ENCODE data around the gene RAB40C.
A peak's percentile ranks its signal among the peaks of the same experiment; 100 is the strongest.

RAB40C gene

DNA sequence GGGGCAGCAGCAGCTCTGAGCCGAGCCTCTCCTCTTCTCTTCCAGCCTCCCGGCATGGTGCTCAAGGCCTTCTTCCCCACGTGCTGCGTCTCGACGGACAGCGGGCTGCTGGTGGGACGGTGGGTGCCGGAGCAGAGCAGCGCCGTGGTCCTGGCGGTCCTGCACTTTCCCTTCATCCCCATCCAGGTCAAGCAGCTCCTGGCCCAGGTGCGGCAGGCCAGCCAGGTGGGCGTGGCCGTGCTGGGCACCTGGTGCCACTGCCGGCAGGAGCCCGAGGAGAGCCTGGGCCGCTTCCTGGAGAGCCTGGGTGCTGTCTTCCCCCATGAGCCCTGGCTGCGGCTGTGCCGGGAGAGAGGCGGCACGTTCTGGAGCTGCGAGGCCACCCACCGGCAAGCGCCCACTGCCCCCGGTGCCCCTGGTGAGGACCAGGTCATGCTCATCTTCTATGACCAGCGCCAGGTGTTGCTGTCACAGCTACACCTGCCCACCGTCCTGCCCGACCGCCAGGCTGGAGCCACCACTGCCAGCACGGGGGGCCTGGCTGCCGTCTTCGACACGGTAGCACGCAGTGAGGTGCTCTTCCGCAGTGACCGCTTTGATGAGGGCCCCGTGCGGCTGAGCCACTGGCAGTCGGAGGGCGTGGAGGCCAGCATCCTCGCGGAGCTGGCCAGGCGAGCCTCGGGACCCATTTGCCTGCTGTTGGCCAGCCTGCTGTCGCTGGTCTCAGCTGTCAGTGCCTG, 15.7 kb upstream of the RAB40C start:
- DNase-seq = no peak
- peaks cover 39% of the 10 kb centered on the region for H3K79me2 ChIP-seq (ENCODE audit: insufficient read depth, low read length)

DNA sequence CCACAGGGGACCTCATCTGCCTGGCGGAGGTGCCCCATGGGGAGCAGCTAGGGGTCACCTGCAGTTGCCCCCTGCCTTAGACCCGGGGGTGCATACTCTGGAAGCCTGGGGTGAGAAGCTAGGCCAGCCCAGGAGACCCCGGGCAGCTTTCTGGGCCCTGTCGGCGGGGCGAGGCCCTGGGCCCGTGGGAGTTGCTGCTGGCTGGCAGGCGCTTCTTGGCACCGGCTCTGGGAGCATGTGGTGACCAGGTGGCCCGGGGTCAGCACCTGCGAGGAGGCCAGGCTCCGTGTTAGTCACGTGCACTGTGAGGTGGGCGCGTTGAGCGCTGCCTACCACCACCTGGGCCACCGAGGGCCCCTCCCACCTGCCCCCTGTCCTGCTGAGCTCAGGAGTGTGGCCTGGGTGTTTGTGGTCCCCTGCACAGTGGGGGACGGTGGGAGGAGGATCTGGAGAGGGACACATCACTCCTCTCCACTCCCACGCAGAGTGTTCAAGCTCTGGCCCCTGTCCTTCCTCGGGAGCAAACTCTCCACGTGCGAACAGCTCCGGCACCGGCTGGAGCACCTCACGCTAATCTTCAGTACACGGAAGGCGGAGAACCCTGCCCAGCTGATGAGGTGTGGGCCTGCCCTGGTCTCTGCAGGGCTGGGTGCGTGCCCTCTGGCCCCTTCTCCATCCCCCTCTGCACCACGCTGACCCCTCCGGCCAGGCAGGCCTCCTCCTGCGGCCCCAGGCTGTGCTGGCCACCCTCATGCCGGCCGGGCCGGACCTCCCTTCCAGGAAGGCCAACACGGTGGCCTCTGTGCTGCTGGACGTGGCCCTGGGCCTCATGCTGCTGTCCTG, 14.3 kb upstream of the RAB40C start:
- H3K4me1 ChIP-seq (ENCODE audit: insufficient read depth, low read length) = peaks cover 15% of the 10 kb centered on the region
- H3K9ac ChIP-seq (ENCODE audit: low read depth, low read length) = no peak overlapping the region

More for the DNA sequence above, 15.7 kb upstream of the RAB40C start:
- TF ChIP-seq EZH2 (IDR thresholded peaks at IDR 0.05; ENCODE audit: borderline replicate concordance, low read depth, low read length, severe bottlenecking) = no peak
- TF ChIP-seq, protein P1, sequence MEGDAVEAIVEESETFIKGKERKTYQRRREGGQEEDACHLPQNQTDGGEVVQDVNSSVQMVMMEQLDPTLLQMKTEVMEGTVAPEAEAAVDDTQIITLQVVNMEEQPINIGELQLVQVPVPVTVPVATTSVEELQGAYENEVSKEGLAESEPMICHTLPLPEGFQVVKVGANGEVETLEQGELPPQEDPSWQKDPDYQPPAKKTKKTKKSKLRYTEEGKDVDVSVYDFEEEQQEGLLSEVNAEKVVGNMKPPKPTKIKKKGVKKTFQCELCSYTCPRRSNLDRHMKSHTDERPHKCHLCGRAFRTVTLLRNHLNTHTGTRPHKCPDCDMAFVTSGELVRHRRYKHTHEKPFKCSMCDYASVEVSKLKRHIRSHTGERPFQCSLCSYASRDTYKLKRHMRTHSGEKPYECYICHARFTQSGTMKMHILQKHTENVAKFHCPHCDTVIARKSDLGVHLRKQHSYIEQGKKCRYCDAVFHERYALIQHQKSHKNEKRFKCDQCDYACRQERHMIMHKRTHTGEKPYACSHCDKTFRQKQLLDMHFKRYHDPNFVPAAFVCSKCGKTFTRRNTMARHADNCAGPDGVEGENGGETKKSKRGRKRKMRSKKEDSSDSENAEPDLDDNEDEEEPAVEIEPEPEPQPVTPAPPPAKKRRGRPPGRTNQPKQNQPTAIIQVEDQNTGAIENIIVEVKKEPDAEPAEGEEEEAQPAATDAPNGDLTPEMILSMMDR (IDR thresholded peaks at IDR 0.05; ENCODE audit: borderline replicate concordance, extremely low read depth, low read length, poor library complexity, severe bottlenecking) = no peak
- peaks cover 19% of the 10 kb centered on the region for H3K4me1 ChIP-seq (ENCODE audit: insufficient read depth, low read length)
- no peak overlapping the region for H3K27ac ChIP-seq (ENCODE audit: low read length)
- no peak overlapping the region for H3K4me3 ChIP-seq (ENCODE audit: low read depth in 1 of 2, low read length in 2 of 2)
- no peaks in the 10 kb centered on the region for H3K27me3 ChIP-seq (ENCODE audit: insufficient read depth, low read length, poor library complexity)
- H3K36me3 ChIP-seq (ENCODE audit: insufficient read depth, low read length) = peaks cover 47% of the 10 kb centered on the region
- H4K20me1 ChIP-seq (ENCODE audit: insufficient read depth, low read length) = peaks cover 32% of the 10 kb centered on the region
- no peak overlapping the region for H3K9ac ChIP-seq (ENCODE audit: low read depth, low read length)
- no peak overlapping the region for H3K4me2 ChIP-seq (ENCODE audit: insufficient read depth, low read length)
- no peak for ATAC-seq (ENCODE audit: insufficient read depth, low read depth)
- H2AFZ ChIP-seq (ENCODE audit: low read depth, low read length) = no peak overlapping the region
- no peaks in the 10 kb centered on the region for H3K9me3 ChIP-seq (ENCODE audit: insufficient read depth, low read length, severe bottlenecking)

DNA sequence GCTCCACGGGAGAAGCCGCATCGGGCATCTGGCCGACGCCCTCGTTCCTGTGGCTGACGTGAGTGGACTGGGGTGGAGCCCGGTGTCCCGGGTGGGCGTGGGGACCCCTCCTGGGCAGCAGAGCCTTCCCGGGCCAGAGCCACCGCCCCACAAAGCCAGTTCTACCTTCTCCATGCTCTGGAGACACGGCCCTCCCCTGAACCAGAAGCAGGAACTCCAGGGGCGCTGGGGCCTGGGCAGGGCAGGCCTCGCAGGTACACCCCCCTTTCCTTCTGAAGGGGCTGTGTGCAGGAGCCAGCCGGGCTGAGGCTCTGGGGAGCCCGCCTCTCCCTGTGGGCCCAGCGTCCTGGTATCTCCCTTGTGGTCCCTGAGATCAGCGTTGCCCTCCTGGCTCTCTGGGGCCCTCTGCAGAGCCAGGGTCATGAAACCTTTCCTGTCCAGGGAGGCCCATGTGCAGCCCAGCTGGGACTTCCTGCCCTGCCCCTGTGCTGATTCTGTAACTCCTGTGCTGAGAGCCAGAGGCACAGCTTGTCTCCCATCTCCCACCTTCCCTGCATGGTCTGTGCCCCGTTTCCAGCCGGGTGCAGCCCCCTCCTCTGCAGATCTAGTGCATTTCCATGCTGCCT, 13.6 kb upstream of the RAB40C start:
- Histone ChIP-seq H3K36me3 (ENCODE audit: insufficient read depth, low read length) (peaks cover 61% of the 10 kb centered on the region), H3K4me2 (ENCODE audit: insufficient read depth, low read length) (no peak overlapping the region), H3K4me1 (ENCODE audit: insufficient read depth, low read length) (peaks cover 7% of the 10 kb centered on the region), H3K9me3 (ENCODE audit: insufficient read depth, low read length, severe bottlenecking) (no peaks in the 10 kb centered on the region), H3K79me2 (ENCODE audit: insufficient read depth, low read length) (peaks cover 19% of the 10 kb centered on the region), H4K20me1 (ENCODE audit: insufficient read depth, low read length) (peaks cover 25% of the 10 kb centered on the region), H3K4me3 (ENCODE audit: low read depth in 1 of 2, low read length in 2 of 2) (no peak overlapping the region), H3K9ac (ENCODE audit: low read depth, low read length) (no peak overlapping the region), H3K27me3 (ENCODE audit: insufficient read depth, low read length, poor library complexity) (no peaks in the 10 kb centered on the region), H3K27ac (ENCODE audit: low read length) (0 out of 2 replicates have a peak overlapping the region, but pooled peaks have one; percentile 44), H2AFZ (ENCODE audit: low read depth, low read length) (no peak overlapping the region)
- TF ChIP-seq, protein P1 (IDR thresholded peaks at IDR 0.05; ENCODE audit: borderline replicate concordance, extremely low read depth, low read length, poor library complexity, severe bottlenecking) = no peak
- no peak for TF ChIP-seq EZH2 (IDR thresholded peaks at IDR 0.05; ENCODE audit: borderline replicate concordance, low read depth, low read length, severe bottlenecking)
- ATAC-seq (ENCODE audit: insufficient read depth, low read depth) (no peak), DNase-seq (no peak)

More for the DNA sequence above, 14.3 kb upstream of the RAB40C start:
- Histone ChIP-seq H3K36me3 (ENCODE audit: insufficient read depth, low read length) (peaks cover 56% of the 10 kb centered on the region), H3K9me3 (ENCODE audit: insufficient read depth, low read length, severe bottlenecking) (no peaks in the 10 kb centered on the region), H4K20me1 (ENCODE audit: insufficient read depth, low read length) (peaks cover 32% of the 10 kb centered on the region), H3K79me2 (ENCODE audit: insufficient read depth, low read length) (peaks cover 26% of the 10 kb centered on the region), H3K4me3 (ENCODE audit: low read depth in 1 of 2, low read length in 2 of 2) (no peak overlapping the region), H3K4me2 (ENCODE audit: insufficient read depth, low read length) (no peak overlapping the region), H2AFZ (ENCODE audit: low read depth, low read length) (no peak overlapping the region), H3K27ac (ENCODE audit: low read length) (no peak overlapping the region), H3K27me3 (ENCODE audit: insufficient read depth, low read length, poor library complexity) (no peaks in the 10 kb centered on the region)
- no peak for DNase-seq
- no peak for TF ChIP-seq EZH2 (IDR thresholded peaks at IDR 0.05; ENCODE audit: borderline replicate concordance, low read depth, low read length, severe bottlenecking)
- TF ChIP-seq, protein P1 (IDR thresholded peaks at IDR 0.05; ENCODE audit: borderline replicate concordance, extremely low read depth, low read length, poor library complexity, severe bottlenecking) = no peak
- no peak for ATAC-seq (ENCODE audit: insufficient read depth, low read depth)

All from DND-41 (cell line).